ENCODE measurements around the gene AGAP1.

AGAP1 gene

GRCh38 chr2:235493775-235494715 is at the start of gene AGAP1:
Gene AGAP1 (plus strand): TSS chr2:235494043.
- FAIRE-seq = no peak

DNA sequence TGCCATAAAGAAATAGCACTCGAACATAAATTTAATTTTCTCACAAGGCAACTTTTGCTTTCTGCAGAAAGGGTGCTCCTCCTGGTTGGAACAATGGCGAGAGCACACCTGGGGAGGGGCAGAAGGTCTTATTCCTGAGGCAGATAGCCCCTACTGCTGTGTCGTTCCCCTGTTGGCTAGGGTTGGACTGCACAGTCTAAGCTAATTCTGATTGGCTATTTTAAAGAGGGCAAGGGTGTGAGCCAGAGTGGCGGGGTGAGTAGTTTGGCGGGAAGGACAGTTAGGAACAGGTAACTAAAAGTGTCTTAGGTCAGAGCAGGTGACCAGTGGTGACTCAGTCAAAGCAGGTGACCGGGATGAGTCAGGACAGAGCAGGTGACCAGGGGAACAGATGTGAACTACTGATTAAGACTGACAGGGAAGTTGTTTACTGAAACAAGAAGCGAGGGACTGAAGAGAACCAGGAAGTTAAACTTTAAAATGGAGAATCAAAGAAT is 49.7 kb upstream of the AGAP1 start:
- no peak for FAIRE-seq

GRCh38 chr2:235445116-235445515 is 48.7 kb upstream of the AGAP1 start:
- FAIRE-seq = no peak

- FAIRE-seq = no peak
These were observed 47.8 kb upstream of the AGAP1 start for GRCh38 chr2:235446082-235446481.

DNA sequence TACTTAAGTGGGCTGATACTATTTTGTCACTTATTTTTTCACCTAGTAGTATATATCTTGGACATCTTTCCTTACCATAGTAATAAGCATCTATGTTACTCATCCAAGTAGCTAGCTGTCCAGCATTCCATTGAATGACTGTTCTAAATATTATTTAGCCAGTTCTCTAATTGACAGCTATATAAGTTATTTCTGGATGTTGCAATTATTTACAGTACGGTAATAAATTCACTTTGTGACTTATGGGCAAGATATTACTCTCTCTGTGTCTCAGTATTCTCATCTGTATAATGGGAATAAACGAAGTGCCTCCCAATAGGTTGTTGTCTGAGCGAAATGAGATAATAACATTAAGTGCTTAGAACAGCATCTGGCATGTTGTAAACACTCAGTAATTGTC is 46.6 kb upstream of the AGAP1 start:
- no peak for FAIRE-seq

DNA sequence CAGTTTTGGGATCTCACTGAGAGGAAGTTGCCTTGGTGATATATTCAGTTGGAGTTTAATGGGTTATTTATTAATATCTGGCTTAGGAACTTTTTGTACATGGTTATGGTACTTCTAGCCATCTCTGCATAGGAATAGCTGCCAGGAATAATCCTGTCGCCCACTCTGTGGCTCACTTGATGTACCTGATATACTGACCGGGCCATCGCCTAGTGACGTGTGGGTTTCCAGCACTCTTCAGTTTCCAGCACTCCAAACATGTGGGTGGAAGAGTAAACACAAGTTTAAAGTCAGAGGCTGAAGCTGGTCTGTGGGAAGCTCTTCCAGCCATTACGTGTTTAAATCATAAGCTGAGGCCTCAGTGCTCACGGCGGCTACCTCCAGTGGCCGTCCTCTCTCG is 44.3 kb upstream of the AGAP1 start:
- no peak for FAIRE-seq

DNA sequence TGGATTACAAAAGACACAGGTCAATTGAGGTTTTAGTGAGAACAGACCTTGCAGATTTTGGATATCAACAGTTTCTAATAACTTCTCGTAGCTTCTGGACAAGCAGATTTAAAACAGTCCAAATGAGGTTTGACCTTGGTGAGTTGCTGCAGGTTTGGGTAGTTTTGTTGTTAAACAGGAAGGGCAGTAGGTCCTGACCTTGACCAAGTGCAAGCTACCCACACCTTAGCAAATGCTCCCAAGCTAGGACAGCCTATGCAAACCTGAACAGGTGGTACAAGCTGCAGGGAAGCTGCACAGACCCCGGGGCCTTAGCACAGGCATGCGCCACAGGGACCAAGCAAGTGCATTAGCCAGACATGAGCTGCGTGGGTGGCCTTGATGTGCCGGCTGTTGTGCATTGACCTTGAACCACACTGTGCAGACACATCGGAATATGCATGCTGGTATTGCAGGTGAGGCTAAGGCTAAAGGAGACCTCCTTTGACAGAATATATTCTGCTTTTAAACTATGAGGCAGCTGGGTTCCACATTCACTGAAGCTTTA is 40.2 kb upstream of the AGAP1 start:
- FAIRE-seq = no peak

GRCh38 chr2:235458839-235459273 is 35.0 kb upstream of the AGAP1 start:
- FAIRE-seq = no peak

- no peak for FAIRE-seq
These were observed 33.2 kb upstream of the AGAP1 start for GRCh38 chr2:235460548-235461047.

DNA sequence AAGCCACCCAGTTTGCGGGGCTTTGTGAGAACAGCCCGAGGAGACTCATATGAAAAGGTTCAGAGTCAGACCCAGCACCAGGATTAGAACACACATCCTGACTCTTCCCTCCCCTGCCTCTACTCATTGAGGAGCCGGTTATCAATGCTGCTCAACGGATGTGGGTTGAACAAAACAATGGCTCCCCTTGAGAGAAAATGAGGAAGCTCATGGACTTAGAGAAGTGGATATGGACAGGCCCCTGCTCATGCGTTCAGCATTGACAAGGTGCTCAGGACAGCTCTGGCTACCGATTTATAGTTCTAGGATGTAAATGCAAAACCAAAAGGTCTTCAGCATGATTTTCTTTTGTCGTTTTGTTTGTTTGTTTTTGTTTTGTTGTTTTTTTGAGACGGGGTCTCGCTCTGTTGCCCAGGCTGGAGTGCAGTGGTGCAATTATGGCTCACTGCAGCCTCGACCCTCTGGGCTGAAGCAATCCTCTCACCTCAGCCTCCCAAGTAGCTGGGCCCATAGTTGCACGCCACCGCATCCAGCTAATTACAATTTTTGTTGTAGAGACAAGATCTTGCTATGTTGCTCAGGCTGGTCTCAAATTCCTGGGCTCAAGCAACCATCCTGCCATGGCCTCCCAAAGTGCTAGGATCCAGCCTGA is 32.0 kb upstream of the AGAP1 start:
- no peak for FAIRE-seq

GRCh38 chr2:235462415-235462790 is 31.4 kb upstream of the AGAP1 start:
- no peak for FAIRE-seq

GRCh38 chr2:235463893-235464292 is 29.9 kb upstream of the AGAP1 start:
- no peak for FAIRE-seq

- no peak for FAIRE-seq
These were observed 26.3 kb upstream of the AGAP1 start for GRCh38 chr2:235467588-235467987.

DNA sequence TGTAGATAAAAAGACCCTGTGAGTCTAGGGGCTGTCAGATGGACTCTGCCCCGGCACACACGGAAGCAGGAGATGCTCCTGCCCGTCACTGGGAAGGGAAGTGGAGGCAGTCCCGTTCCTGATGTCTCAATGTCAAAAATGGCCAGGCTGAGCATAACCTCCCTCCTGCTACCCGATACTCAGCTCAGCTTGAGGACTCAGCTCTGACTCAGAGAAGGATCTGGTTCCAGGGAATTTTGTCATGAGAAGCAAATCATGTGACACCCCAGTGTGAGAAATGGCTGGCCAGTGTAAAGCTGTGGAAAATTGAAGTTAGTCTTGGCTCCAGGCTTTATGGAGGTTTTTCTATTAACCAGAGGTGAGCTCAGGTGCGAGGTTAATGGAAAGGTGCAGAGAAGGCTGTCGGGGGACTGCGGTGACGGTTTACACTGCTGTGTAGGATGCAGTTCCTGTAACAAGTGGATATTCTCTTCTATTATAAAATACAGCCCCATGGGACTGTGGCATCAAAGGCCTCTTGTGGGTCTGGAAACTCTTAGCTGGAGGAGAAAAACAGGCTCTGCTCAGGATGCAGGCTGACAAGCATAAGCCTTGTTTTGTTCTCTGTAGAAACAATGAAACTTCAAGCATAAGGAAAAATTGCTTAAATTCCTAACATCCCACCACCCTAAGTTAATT is 24.7 kb upstream of the AGAP1 start:
- FAIRE-seq = no peak

DNA sequence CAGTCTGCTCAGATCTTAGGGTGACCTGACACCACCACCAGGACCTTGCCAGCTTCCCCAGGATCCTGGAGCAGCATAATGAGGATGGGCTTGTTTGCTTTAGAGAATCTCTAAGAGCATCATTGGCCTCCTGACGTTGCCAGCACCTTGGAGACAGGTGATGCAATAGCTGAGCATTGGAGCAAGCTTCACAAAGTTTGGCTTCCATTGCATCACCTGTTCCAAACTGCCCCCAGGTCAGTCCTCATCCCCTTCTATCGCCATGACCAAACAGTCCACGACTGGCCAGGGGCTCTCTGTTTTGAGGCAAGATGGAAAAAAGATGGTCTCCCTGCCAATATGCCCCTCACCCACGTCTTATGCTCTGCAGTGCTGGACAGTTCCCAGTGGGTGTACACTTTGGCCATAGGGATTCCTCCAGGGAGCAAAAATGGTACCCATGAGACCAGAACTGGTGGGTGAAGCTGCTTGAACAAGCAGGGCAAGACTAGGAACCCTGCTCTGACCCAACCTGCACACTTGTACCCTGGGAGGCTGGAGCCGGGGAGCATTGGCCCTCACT is 22.6 kb upstream of the AGAP1 start:
- FAIRE-seq = no peak

GRCh38 chr2:235472443-235472842 is 21.4 kb upstream of the AGAP1 start:
- no peak for FAIRE-seq

GRCh38 chr2:235478609-235479008 is 15.2 kb upstream of the AGAP1 start:
- FAIRE-seq = no peak

GRCh38 chr2:235479604-235480003 is 14.2 kb upstream of the AGAP1 start:
- no peak for FAIRE-seq

- no peak for FAIRE-seq
These were observed 13.2 kb upstream of the AGAP1 start for GRCh38 chr2:235480614-235481013.

- FAIRE-seq = no peak
These were observed 10.5 kb upstream of the AGAP1 start for GRCh38 chr2:235483313-235483712.

GRCh38 chr2:235485362-235485761 is 8.5 kb upstream of the AGAP1 start:
- no peak for FAIRE-seq

GRCh38 chr2:235486729-235487128 is 7.1 kb upstream of the AGAP1 start:
- FAIRE-seq = no peak

GRCh38 chr2:235489897-235490296 is 3.9 kb upstream of the AGAP1 start:
- FAIRE-seq = no peak

Data from TTC549 (cell line).